Putamen (tissue), 1 donor: ENCODE data around the gene MPDZ.

Experiments used
- DNase-seq: peaks from one replicate; pipeline ENCODE4 v3.0.0-alpha.2; 2016; ENCODE audit warnings: low spot score

MPDZ gene

GRCh38 chr9:13279284-13280141 lies at the start of gene MPDZ:
MPDZ (minus strand) TSS chr9:13279692; CDS start chr9:13250315, 29,377 bp downstream.
- DNase-seq = peak; percentile 68

- peak; percentile 1 for DNase-seq
Observed at GRCh38 chr9:13324988-13325387, 45.5 kb upstream of the MPDZ start.

GRCh38 chr9:13322828-13323550 lies 43.5 kb upstream of the MPDZ start:
- DNase-seq = no peak

- DNase-seq = no peak
Observed at GRCh38 chr9:13318027-13318426, 38.5 kb upstream of the MPDZ start.

GRCh38 chr9:13296972-13297371 lies 17.5 kb upstream of the MPDZ start:
- no peak for DNase-seq

GRCh38 chr9:13295556-13295955 lies 16.1 kb upstream of the MPDZ start:
- DNase-seq = no peak

- no peak for DNase-seq
Observed at GRCh38 chr9:13292782-13293181, 13.3 kb upstream of the MPDZ start.

GRCh38 chr9:13292158-13292557 lies 12.7 kb upstream of the MPDZ start:
- no peak for DNase-seq

GRCh38 chr9:13291718-13292117 lies 12.2 kb upstream of the MPDZ start:
- DNase-seq = no peak

- no peak for DNase-seq
Observed at GRCh38 chr9:13284011-13284410, 4.5 kb upstream of the MPDZ start.

GRCh38 chr9:13282998-13283397 lies 3.5 kb upstream of the MPDZ start:
- no peak for DNase-seq

- DNase-seq = no peak
Observed at GRCh38 chr9:13281356-13282016, 2.0 kb upstream of the MPDZ start.

- DNase-seq = peak; percentile 76
Observed at GRCh38 chr9:13278368-13279246, 885 bp downstream of the MPDZ start.

- no peak for DNase-seq
Observed at GRCh38 chr9:13278023-13278367, 1.5 kb downstream of the MPDZ start.

GRCh38 chr9:13274886-13275641 lies 4.4 kb downstream of the MPDZ start:
- no peak for DNase-seq

- DNase-seq = no peak
Observed at GRCh38 chr9:13270734-13271133, 8.8 kb downstream of the MPDZ start.

- DNase-seq = no peak
Observed at GRCh38 chr9:13269589-13270452, 9.7 kb downstream of the MPDZ start.

GRCh38 chr9:13268469-13268868 lies 11.0 kb downstream of the MPDZ start:
- DNase-seq = no peak

GRCh38 chr9:13267743-13268142 lies 11.7 kb downstream of the MPDZ start:
- DNase-seq = peak; percentile 67

GRCh38 chr9:13266167-13266566 lies 13.3 kb downstream of the MPDZ start:
- DNase-seq = no peak
